Natural killer cell (primary cell): ENCODE data around the gene PRPH2. TPM values are rescaled to one million over a fixed set of nuclear protein-coding genes. Genes with fewer than 3 reads are reported as not detected.

ENCODE experiments used
- ATAC-seq, 3 donors: fragments of 150-1000 bp in 2 of 3; fragments of 200-7000 bp in 1 of 3; cut with Tn5 transposase; 1 replicate in 1 of 3; 2 replicates in 2 of 3; pipeline ENCODE4 v1.10.0; 2021; ENCODE audit warnings: mild to moderate bottlenecking in 2 of 3, moderate library complexity in 2 of 3
- DNase-seq, 2 donors: peaks; one replicate each; pipeline versions ENCODE4 v3.0.0 to v3.0.0-alpha.2; 2013 to 2021; ENCODE audit warnings: mixed read lengths in 1 of 2
- H3K27ac ChIP-seq: one replicate; pipeline ENCODE4 v1.5.1; 2013; ENCODE audit warnings: mild to moderate bottlenecking, low read length
- H3K27me3 ChIP-seq: one replicate; pipeline ENCODE4 v1.6.1; 2013; ENCODE audit warnings: low read length; ENCODE audit not compliant: control insufficient read depth, insufficient read depth
- H3K36me3 ChIP-seq: one replicate; pipeline ENCODE4 v1.6.1; 2013; ENCODE audit warnings: low read length; ENCODE audit not compliant: control insufficient read depth, insufficient read depth
- H3K4me1 ChIP-seq: one replicate; pipeline ENCODE4 v1.6.1; 2013; ENCODE audit warnings: low read length; ENCODE audit not compliant: control insufficient read depth, insufficient read depth
- H3K4me3 ChIP-seq: one replicate; pipeline ENCODE4 v1.5.1; 2013; ENCODE audit warnings: low read length
- H3K9me3 ChIP-seq: one replicate; pipeline ENCODE4 v1.6.1; 2013; ENCODE audit warnings: low read length; ENCODE audit not compliant: control insufficient read depth, insufficient read depth
- H3K27ac Mint-ChIP-seq, 2 donors: one replicate each; pipeline ENCODE4 v1.8.0; 2022; ENCODE audit warnings: mild to moderate bottlenecking in 2 of 2, mixed read lengths in 2 of 2, moderate library complexity in 1 of 2
- H3K27me3 Mint-ChIP-seq, 2 donors: one replicate each; pipeline ENCODE4 v1.8.0; 2022; ENCODE audit warnings: low read depth in 2 of 2, mixed read lengths in 2 of 2
- H3K36me3 Mint-ChIP-seq: one replicate; pipeline ENCODE4 v1.8.0; 2022; ENCODE audit warnings: mixed read lengths
- H3K4me1 Mint-ChIP-seq, 2 donors: one replicate each; pipeline ENCODE4 v1.8.0; 2022; ENCODE audit warnings: mixed read lengths in 2 of 2
- H3K4me3 Mint-ChIP-seq: one replicate; pipeline ENCODE4 v1.8.0; 2022; ENCODE audit warnings: mild to moderate bottlenecking, moderate library complexity, mixed read lengths
- H3K9me3 Mint-ChIP-seq, 2 donors: one replicate each; pipeline ENCODE4 v1.8.0; 2022; ENCODE audit warnings: mixed read lengths in 2 of 2
- CTCF ChIP-seq: fragments of 200-600 bp; IDR thresholded peaks from one replicate; pipeline ENCODE4 v1.8.0; 2022; ENCODE audit warnings: antibody characterized with exemption
- WGBS: methylation state at CpG from one replicate; pipeline ENCODE4 v1.1.7; 2013; ENCODE audit warnings: missing lambda C conversion rate; ENCODE audit not compliant: insufficient coverage; 5-methylcytosine and 5-hydroxymethylcytosine counted together
- intact Hi-C: fragments of 100-400 bp; cut with micrococcal nuclease; formaldehyde crosslinking; loops from one replicate; pipeline ENCODE4 v1.14.2; 2022
- total RNA-seq, 4 donors: library from RNA; stranded (reverse); fragments of 120-200 nt in 1 of 4; gene quantifications; one replicate each; pipeline versions ENCODE4 v1.2.3 to v1.2.4, GENCODE V29; 2013 to 2022

PRPH2 gene
- under 1 TPM; 0.12 to 0.16 (median 0.13) TPM for total RNA-seq
- 0.14 TPM for total RNA-seq (2013)

- peaks cover 17% of the 10 kb centered on the region in 2 donors for H3K4me1 Mint-ChIP-seq
- intact Hi-C loops = no loop called here
- H3K27ac ChIP-seq = no peak within 1 kb of the TSS
- no peaks in the 10 kb centered on the region for H3K27me3 Mint-ChIP-seq
- WGBS = 89% methylated on average over 6 of the region's 6 CpGs
- no peaks in the 10 kb centered on the region for H3K9me3 ChIP-seq
- no peak within 1 kb of the TSS for H3K27ac Mint-ChIP-seq
- no peaks in the 10 kb centered on the region for H3K36me3 ChIP-seq
- no peaks in the 10 kb centered on the region for H3K27me3 ChIP-seq
- H3K9me3 Mint-ChIP-seq = no peaks in the 10 kb centered on the region
- peaks cover 8% of the 10 kb centered on the region for H3K4me1 ChIP-seq
- H3K4me3 ChIP-seq = no peak within 1 kb of the TSS
- ATAC-seq (no peak), DNase-seq (no peak)
- TF ChIP-seq CTCF = no peak
- no peak within 1 kb of the TSS for H3K4me3 Mint-ChIP-seq
- H3K36me3 Mint-ChIP-seq = no peaks in the 10 kb centered on the region
These were observed at the start of gene PRPH2 for GRCh38 chr6:42722497-42722896. Gene PRPH2 (minus strand): TSS chr6:42722597. CDS start chr6:42722334, 263 bp downstream.

- peaks cover 78% of the 10 kb centered on the region for H3K4me1 ChIP-seq
- WGBS = 19% methylated on average over 2 of the region's 3 CpGs
- H3K36me3 ChIP-seq = no peaks in the 10 kb centered on the region
- H3K27me3 Mint-ChIP-seq = peaks cover 0 to 3% of the 10 kb centered on the region in 2 donors
- no peaks in the 10 kb centered on the region for H3K27me3 ChIP-seq
- peak; percentile 14 to 29 (median 20) for ATAC-seq
- no peaks in the 10 kb centered on the region for H3K9me3 Mint-ChIP-seq
- H3K36me3 Mint-ChIP-seq = no peaks in the 10 kb centered on the region
- H3K4me3 Mint-ChIP-seq = peak overlapping the region; percentile 92
- H3K4me1 Mint-ChIP-seq = peaks cover 68 to 69% of the 10 kb centered on the region in 2 donors
- peak overlapping the region; percentile 98 for H3K27ac ChIP-seq
- peak overlapping the region; percentile 96 to 98 for H3K27ac Mint-ChIP-seq
- peak in 1 of 2 donors; percentile 79 for DNase-seq
- TF ChIP-seq CTCF = no peak
- peak overlapping the region; percentile 17 for H3K4me3 ChIP-seq
- intact Hi-C loops = loop anchor here (1.0 to 5.0 kb wide), 4 partner anchors 11 to 611 kb away; partner anchors contain the start of genes BICRAL and TBCC
- no peaks in the 10 kb centered on the region for H3K9me3 ChIP-seq
These were observed 49.3 kb upstream of the PRPH2 start for GRCh38 chr6:42771741-42772100.

- peak overlapping the region; percentile 96 to 98 for H3K27ac Mint-ChIP-seq
- Histone ChIP-seq H3K9me3 (no peaks in the 10 kb centered on the region), H3K27ac (peak overlapping the region; percentile 98), H3K4me1 (peaks cover 73% of the 10 kb centered on the region), H3K36me3 (no peaks in the 10 kb centered on the region), H3K4me3 (no peak overlapping the region), H3K27me3 (no peaks in the 10 kb centered on the region)
- peaks cover 75 to 79% of the 10 kb centered on the region in 2 donors for H3K4me1 Mint-ChIP-seq
- no peak for ATAC-seq
- H3K4me3 Mint-ChIP-seq = peak overlapping the region; percentile 38
- WGBS = 100% methylated on average over 2 of the region's 2 CpGs
- peaks cover 0 to 3% of the 10 kb centered on the region in 2 donors for H3K27me3 Mint-ChIP-seq
- TF ChIP-seq CTCF = no peak
- H3K9me3 Mint-ChIP-seq = no peaks in the 10 kb centered on the region
- peak in 1 of 2 donors; percentile 41 for DNase-seq
- H3K36me3 Mint-ChIP-seq = no peaks in the 10 kb centered on the region
- intact Hi-C loops = loop anchor here (5.0 kb wide), 2 partner anchors 52 to 612 kb away; no protein-coding TSS in a partner anchor
These were observed 47.4 kb upstream of the PRPH2 start for GRCh38 chr6:42769836-42770235.

GRCh38 chr6:42769051-42769450 is 46.7 kb upstream of the PRPH2 start:
- H3K4me1 Mint-ChIP-seq = peaks cover 68 to 73% of the 10 kb centered on the region in 2 donors
- no peak for ATAC-seq
- no peak overlapping the region for H3K4me3 Mint-ChIP-seq
- intact Hi-C loops = no loop called here
- H3K27me3 Mint-ChIP-seq = peaks cover 0 to 3% of the 10 kb centered on the region in 2 donors
- no peak for DNase-seq
- Histone ChIP-seq H3K27me3 (no peaks in the 10 kb centered on the region), H3K9me3 (no peaks in the 10 kb centered on the region), H3K27ac (no peak overlapping the region), H3K4me3 (no peak overlapping the region), H3K36me3 (no peaks in the 10 kb centered on the region), H3K4me1 (peaks cover 65% of the 10 kb centered on the region)
- 95% methylated on average over 4 of the region's 4 CpGs for WGBS
- TF ChIP-seq CTCF = no peak
- H3K9me3 Mint-ChIP-seq = no peaks in the 10 kb centered on the region
- H3K36me3 Mint-ChIP-seq = no peaks in the 10 kb centered on the region
- H3K27ac Mint-ChIP-seq = peak overlapping the region; percentile 16 to 96
